T-helper 2 cell treated with Interferon-gamma antibody and Interleukin-4, amounts not matched to agents 100 ng/mL and 5 ng/mL, for 36 hours (primary cell): ENCODE results near the gene HTR3C. TPM values are rescaled to one million over a fixed set of nuclear protein-coding genes. Genes with fewer than 3 reads are reported as not detected.
"Not testable (repeated sequence)": the region's sequence is repeated elsewhere in the genome, so short reads cannot be mapped to it uniquely, and the experiment has no call there.

Experiments used
- intact Hi-C: fragments of 100-400 bp; cut with micrococcal nuclease; formaldehyde crosslinking; loops from one replicate; pipeline ENCODE4 v1.15.1; 2023
- total RNA-seq: library from RNA; stranded (reverse); gene quantifications from 2 replicates; pipeline ENCODE4 v1.2.3, GENCODE V29; 2022

Gene HTR3C
- not detected in 2 replicates for total RNA-seq

GRCh38 chr3:184052767-184053166 is at the start of gene HTR3C:
Gene HTR3C (plus strand): TSS chr3:184053047. CDS start chr3:184053081, 34 bp downstream.
- intact Hi-C loops: no loop called here

GRCh38 chr3:184003187-184003967 is 49.5 kb upstream of the HTR3C start:
- intact Hi-C loops: no loop called here

- intact Hi-C loops: no loop called here
Measured at GRCh38 chr3:184004476-184004875, 48.4 kb upstream of the HTR3C start.

- intact Hi-C loops: no loop called here
Measured at GRCh38 chr3:184005941-184006507, 46.8 kb upstream of the HTR3C start.

GRCh38 chr3:184007143-184007813 is 45.6 kb upstream of the HTR3C start:
- intact Hi-C loops: not testable (repeated sequence)

GRCh38 chr3:184008161-184008560 is 44.7 kb upstream of the HTR3C start:
- intact Hi-C loops: no loop called here

- intact Hi-C loops: no loop called here
Measured at GRCh38 chr3:184011230-184011876, 41.5 kb upstream of the HTR3C start.

GRCh38 chr3:184011937-184012889 is 40.6 kb upstream of the HTR3C start:
- intact Hi-C loops: no loop called here

- intact Hi-C loops: loop anchor here (2.0 kb wide), 1 partner anchor 233 kb away; the partner anchor contains the start of genes ALG3 and EEF1AKMT4
Measured at GRCh38 chr3:184015381-184016019, 37.3 kb upstream of the HTR3C start.

GRCh38 chr3:184016169-184016570 is 36.7 kb upstream of the HTR3C start:
- intact Hi-C loops: loop anchor here (2.0 kb wide), 1 partner anchor 233 kb away; the partner anchor contains the start of genes ALG3 and EEF1AKMT4

- intact Hi-C loops: loop anchor here (1.0 to 2.0 kb wide), 7 partner anchors 118 to 282 kb away; partner anchors contain the start of genes ABCF3, ALG3, AP2M1 and EEF1AKMT4
Measured at GRCh38 chr3:184016811-184017671, 35.8 kb upstream of the HTR3C start.

- intact Hi-C loops: loop anchor here (1.0 to 2.0 kb wide), 7 partner anchors 117 to 281 kb away; partner anchors contain the start of genes ABCF3, ALG3, AP2M1 and EEF1AKMT4
Measured at GRCh38 chr3:184017672-184018423, 35.0 kb upstream of the HTR3C start, which contains the start of gene ABCC5. Gene ABCC5 (minus strand): TSS chr3:184017884. CDS start chr3:184014392, 3,492 bp downstream.

- intact Hi-C loops: no loop called here
Measured at GRCh38 chr3:184018424-184018973, 34.3 kb upstream of the HTR3C start.

- intact Hi-C loops: no loop called here
Measured at GRCh38 chr3:184022323-184022722, 30.5 kb upstream of the HTR3C start.

GRCh38 chr3:184025256-184025655 is 27.6 kb upstream of the HTR3C start:
- intact Hi-C loops: not testable (repeated sequence)

- intact Hi-C loops: not testable (repeated sequence)
Measured at GRCh38 chr3:184028275-184028890, 24.5 kb upstream of the HTR3C start.

- intact Hi-C loops: no loop called here
Measured at GRCh38 chr3:184029443-184029842, 23.4 kb upstream of the HTR3C start.
